Hepatocyte (in vitro differentiated cells): ENCODE results near the gene PRPF19. TPM values are rescaled to one million over a fixed set of nuclear protein-coding genes. Genes with fewer than 3 reads are reported as not detected.
"Not testable (repeated sequence)": the region's sequence is repeated elsewhere in the genome, so short reads cannot be mapped to it uniquely, and the experiment has no call there.

ENCODE experiments used
- DNase-seq: peaks from one replicate; pipeline ENCODE4 v3.0.0-alpha.2; 2016; ENCODE audit warnings: low spot score
- H2AFZ ChIP-seq: fragments of 200-600 bp; sonication (generic); 2 replicates; pipeline ENCODE4 v1.6.0; 2016; ENCODE audit warnings: antibody characterized with exemption, mild to moderate bottlenecking
- H3K27ac ChIP-seq: fragments of 200-600 bp; sonication (generic); 2 replicates; pipeline ENCODE4 v1.5.1; 2016; ENCODE audit warnings: mild to moderate bottlenecking
- H3K27me3 ChIP-seq: fragments of 200-600 bp; sonication (generic); 2 replicates; pipeline ENCODE4 v1.6.1; 2016
- H3K36me3 ChIP-seq: fragments of 200-600 bp; sonication (generic); replicated peaks from 2 replicates; pipeline ENCODE4 v1.5.1; 2016; ENCODE audit warnings: low read depth; ENCODE audit not compliant: insufficient read depth
- H3K4me1 ChIP-seq: fragments of 200-600 bp; sonication (generic); 2 replicates; pipeline ENCODE4 v1.5.1; 2016; ENCODE audit warnings: mild to moderate bottlenecking, moderate library complexity; ENCODE audit not compliant: insufficient read depth
- H3K4me2 ChIP-seq: fragments of 200-600 bp; sonication (generic); 2 replicates; pipeline ENCODE4 v1.6.0; 2016
- H3K4me3 ChIP-seq: fragments of 200-600 bp; sonication (generic); 2 replicates; pipeline ENCODE4 v1.5.1; 2016; ENCODE audit warnings: mild to moderate bottlenecking
- H3K79me2 ChIP-seq: fragments of 200-600 bp; sonication (generic); 2 replicates; pipeline ENCODE4 v1.6.0; 2017; ENCODE audit warnings: mild to moderate bottlenecking
- H3K9me2 ChIP-seq: fragments of 200-600 bp; sonication (generic); replicated peaks from 2 replicates; pipeline ENCODE4 v1.6.0; 2017; ENCODE audit warnings: mild to moderate bottlenecking; ENCODE audit not compliant: insufficient read depth
- H3K9me3 ChIP-seq: fragments of 200-600 bp; sonication (generic); 2 replicates; pipeline ENCODE4 v1.5.1; 2016; ENCODE audit warnings: low read depth, mild to moderate bottlenecking
- H4K20me1 ChIP-seq: fragments of 200-600 bp; sonication (generic); 2 replicates; pipeline ENCODE4 v1.6.0; 2016; ENCODE audit warnings: mild to moderate bottlenecking; ENCODE audit not compliant: insufficient read depth, poor library complexity, severe bottlenecking
- CTCF ChIP-seq: fragments of 200-600 bp; sonication (generic); IDR thresholded peaks from 2 replicates; pipeline ENCODE4 v1.5.1; 2016; ENCODE audit warnings: antibody characterized with exemption, mild to moderate bottlenecking; ENCODE audit not compliant: poor library complexity
- EZH2 ChIP-seq: fragments of 200-600 bp; sonication (generic); IDR thresholded peaks from 2 replicates; pipeline ENCODE4 v1.6.1; 2016; ENCODE audit warnings: antibody characterized with exemption, mild to moderate bottlenecking, borderline replicate concordance
- EZH2phosphoT487 ChIP-seq: fragments of 200-600 bp; sonication (generic); IDR thresholded peaks from one replicate; pipeline ENCODE4 v1.6.1; 2018; ENCODE audit warnings: antibody characterized with exemption, mild to moderate bottlenecking, low read depth, moderate library complexity; ENCODE audit not compliant: unreplicated experiment, severe bottlenecking
- WGBS: methylation state at CpG from one replicate; pipeline ENCODE4 v1.1.6; 2016; ENCODE audit warnings: low lambda C conversion rate; ENCODE audit errors: missing lambda C conversion rate; 5-methylcytosine and 5-hydroxymethylcytosine counted together
- polyA plus RNA-seq: library from polyadenylated mRNA; unstranded; fragments of >200 nt; fragmentation: Nextera tagmentation; extraction: Ambion mirVana; gene quantifications from 2 replicates; pipeline ENCODE4 v1.2.1, GENCODE V29; 2016
- total RNA-seq: library from RNA; depleted of rRNA; stranded (reverse); fragments of >200 nt; gene quantifications from 2 replicates; pipeline ENCODE4 v1.2.3, GENCODE V29; 2014

The PRPF19 gene
- total and polyA plus RNA-seq, 2 experiments from 2014 or later = 19.3 to 53.8 TPM

GRCh38 chr11:60912223-60912850 is 6.0 kb upstream of the PRPF19 start:
- H4K20me1 ChIP-seq = peaks cover 3% of the 10 kb centered on the region
- H3K4me2 ChIP-seq = no peak overlapping the region
- H3K9me3 ChIP-seq = no peaks in the 10 kb centered on the region
- H3K27me3 ChIP-seq = no peaks in the 10 kb centered on the region
- peaks cover 7% of the 10 kb centered on the region for H3K4me1 ChIP-seq
- no peak overlapping the region for H3K27ac ChIP-seq
- peaks cover 20% of the 10 kb centered on the region for H3K79me2 ChIP-seq
- no peak for TF ChIP-seq EZH2phosphoT487
- no peak for TF ChIP-seq CTCF
- no peak for TF ChIP-seq EZH2
- no peak for DNase-seq
- H3K36me3 ChIP-seq = no peaks in the 10 kb centered on the region
- no peaks in the 10 kb centered on the region for H3K9me2 ChIP-seq
- 75% methylated on average over 12 of the region's 12 CpGs for WGBS
- no peak overlapping the region for H3K4me3 ChIP-seq
- H2AFZ ChIP-seq = no peak overlapping the region

GRCh38 chr11:60910711-60911380 is 4.5 kb upstream of the PRPF19 start:
- no peak for TF ChIP-seq EZH2phosphoT487
- TF ChIP-seq EZH2 = no peak
- TF ChIP-seq CTCF = no peak
- WGBS = 72% methylated on average over 5 of the region's 5 CpGs
- H3K9me2 ChIP-seq = no peaks in the 10 kb centered on the region
- H3K36me3 ChIP-seq = no peaks in the 10 kb centered on the region
- peaks cover 7% of the 10 kb centered on the region for H3K79me2 ChIP-seq
- H3K27ac ChIP-seq = no peak overlapping the region
- H3K27me3 ChIP-seq = no peaks in the 10 kb centered on the region
- no peak overlapping the region for H2AFZ ChIP-seq
- H3K9me3 ChIP-seq = no peaks in the 10 kb centered on the region
- no peaks in the 10 kb centered on the region for H4K20me1 ChIP-seq
- H3K4me2 ChIP-seq = no peak overlapping the region
- no peak for DNase-seq
- H3K4me3 ChIP-seq = no peak overlapping the region
- H3K4me1 ChIP-seq = peaks cover 3% of the 10 kb centered on the region

- DNase-seq = no peak
- peaks cover 2% of the 10 kb centered on the region for H3K4me1 ChIP-seq
- no peaks in the 10 kb centered on the region for H3K36me3 ChIP-seq
- no peak overlapping the region for H3K27ac ChIP-seq
- no peaks in the 10 kb centered on the region for H3K9me3 ChIP-seq
- peaks cover under 1% of the 10 kb centered on the region for H4K20me1 ChIP-seq
- H3K4me2 ChIP-seq = no peak overlapping the region
- no peak overlapping the region for H3K4me3 ChIP-seq
- no peak overlapping the region for H2AFZ ChIP-seq
- H3K9me2 ChIP-seq = no peaks in the 10 kb centered on the region
- TF ChIP-seq CTCF = no peak
- no peak for TF ChIP-seq EZH2
- TF ChIP-seq EZH2phosphoT487 = no peak
- H3K27me3 ChIP-seq = no peaks in the 10 kb centered on the region
- 91% methylated on average over 3 of the region's 3 CpGs for WGBS
- peaks cover 12% of the 10 kb centered on the region for H3K79me2 ChIP-seq
These were observed 3.9 kb upstream of the PRPF19 start for GRCh38 chr11:60910281-60910687.

- 58% methylated on average over 3 of the region's 3 CpGs for WGBS
- H2AFZ ChIP-seq, H3K27me3 ChIP-seq, H3K9me3 ChIP-seq, H3K4me1 ChIP-seq, H3K4me3 ChIP-seq, H3K27ac ChIP-seq, H3K9me2 ChIP-seq, DNase-seq, H4K20me1 ChIP-seq, H3K36me3 ChIP-seq, H3K4me2 ChIP-seq: not testable (repeated sequence)
- peaks cover 15% of the 10 kb centered on the region for H3K79me2 ChIP-seq
These were observed 3.4 kb upstream of the PRPF19 start for GRCh38 chr11:60909680-60910280.
